HG03342 (cell line): ENCODE measurements around the gene CLNK.

Experiments
- ATAC-seq: cut with Tn5 transposase; IDR thresholded peaks from one replicate; pipeline ENCODE4 v1.9.1; 2021; ENCODE audit warnings: mild to moderate bottlenecking, moderate library complexity; ENCODE audit not compliant: unreplicated experiment

The CLNK gene

GRCh38 chr4:10613926-10614478 is 70.6 kb downstream of the CLNK start:
- no peak for ATAC-seq

GRCh38 chr4:10612476-10612875 is 72.1 kb downstream of the CLNK start:
- ATAC-seq: no peak

- no peak for ATAC-seq
Measured at GRCh38 chr4:10611673-10612072, 72.9 kb downstream of the CLNK start.

GRCh38 chr4:10608501-10609219 is 75.9 kb downstream of the CLNK start:
- no peak for ATAC-seq

- ATAC-seq: no peak
Measured at GRCh38 chr4:10607206-10607605, 77.4 kb downstream of the CLNK start.

GRCh38 chr4:10606483-10607155 is 77.9 kb downstream of the CLNK start:
- no peak for ATAC-seq

- ATAC-seq: no peak
Measured at GRCh38 chr4:10605746-10606482, 78.7 kb downstream of the CLNK start.

- no peak for ATAC-seq
Measured at GRCh38 chr4:10605031-10605430, 79.5 kb downstream of the CLNK start.

- no peak for ATAC-seq
Measured at GRCh38 chr4:10599574-10599973, 85.0 kb downstream of the CLNK start.

- ATAC-seq: no peak
Measured at GRCh38 chr4:10598829-10599228, 85.7 kb downstream of the CLNK start.

GRCh38 chr4:10596586-10597290 is 87.8 kb downstream of the CLNK start:
- ATAC-seq: no peak

GRCh38 chr4:10593130-10593529 is 91.4 kb downstream of the CLNK start:
- no peak for ATAC-seq

GRCh38 chr4:10590896-10591295 is 93.7 kb downstream of the CLNK start:
- ATAC-seq: no peak

- no peak for ATAC-seq
Measured at GRCh38 chr4:10589799-10590198, 94.8 kb downstream of the CLNK start.

GRCh38 chr4:10589321-10589720 is 95.2 kb downstream of the CLNK start:
- no peak for ATAC-seq

- no peak for ATAC-seq
Measured at GRCh38 chr4:10587697-10588096, 96.9 kb downstream of the CLNK start.

GRCh38 chr4:10587296-10587695 is 97.3 kb downstream of the CLNK start:
- ATAC-seq: no peak

GRCh38 chr4:10584042-10584441 is 100.5 kb downstream of the CLNK start:
- ATAC-seq: peak; percentile 66

- no peak for ATAC-seq
Measured at GRCh38 chr4:10582951-10583350, 101.6 kb downstream of the CLNK start.

GRCh38 chr4:10582059-10582686 is 102.4 kb downstream of the CLNK start:
- no peak for ATAC-seq

GRCh38 chr4:10581022-10581421 is 103.5 kb downstream of the CLNK start:
- ATAC-seq: no peak
